ENCODE measurements around the gene KIR3DL2. TPM values are rescaled to one million over a fixed set of nuclear protein-coding genes. Genes with fewer than 3 reads are reported as not detected.
"Not testable (repeated sequence)": the region's sequence is repeated elsewhere in the genome, so short reads cannot be mapped to it uniquely, and the experiment has no call there.

KIR3DL2 gene
- polyA plus RNA-seq, 3 donors, result 0.04 to 0.15 TPM; not detected in 1

GRCh38 chr19:54893406-54893805 lies 43.2 kb downstream of the KIR3DL2 start:
- peaks cover 0 to 3% (median 0%) of the 10 kb centered on the region in 7 donors for H3K9me3 Mint-ChIP-seq
- no peak overlapping the region for H3K4me3 Mint-ChIP-seq
- peaks cover 0 to 11% (median 7%) of the 10 kb centered on the region in 3 donors for H3K27me3 Mint-ChIP-seq (ENCODE audit: low read depth in 3 of 3)
- Histone ChIP-seq H3K79me2 (ENCODE audit: insufficient read depth, low read length) (no peaks in the 10 kb centered on the region), H3K4me3 (replicated peaks in 1 of 3; ENCODE audit: low read depth in 2 of 3, low read length in 3 of 3) (no peak overlapping the region), H3K4me1 (ENCODE audit: control insufficient read depth in 1 of 2, insufficient read depth in 2 of 2, low read length in 2 of 2) (peaks cover 0 to 9% of the 10 kb centered on the region in 2 donors), H4K20me1 (ENCODE audit: insufficient read depth, low read length) (peaks cover 49% of the 10 kb centered on the region), H3K9ac (ENCODE audit: insufficient read depth, low read length, poor library complexity, severe bottlenecking) (no peak overlapping the region), H3K9me3 (replicated peaks in 1 of 2; ENCODE audit: control insufficient read depth in 1 of 2, insufficient read depth in 1 of 2, low read length in 2 of 2) (no peaks in the 10 kb centered on the region), H2AFZ (ENCODE audit: insufficient read depth, low read depth, low read length, poor library complexity, severe bottlenecking) (no peak overlapping the region), H3K4me2 (replicated peaks; ENCODE audit: extremely low read depth, low read length, poor library complexity, severe bottlenecking) (no peak overlapping the region), H3K36me3 (replicated peaks in 1 of 2; ENCODE audit: control insufficient read depth in 1 of 2, insufficient read depth in 2 of 2, low read length in 2 of 2) (peaks cover 29 to 39% of the 10 kb centered on the region in 2 donors), H3K27ac (ENCODE audit: low read depth in 1 of 2, low read length in 2 of 2) (no peak overlapping the region), H3K27me3 (ENCODE audit: control insufficient read depth in 2 of 2, insufficient read depth in 2 of 2, low read length in 2 of 2) (no peaks in the 10 kb centered on the region)
- peak overlapping the region in 3 of 7 donors; percentile 14 to 50 (median 45) for H3K27ac Mint-ChIP-seq
- no peak for TF ChIP-seq CTCF (IDR thresholded peaks at IDR 0.05)
- 95% methylated on average over 7 of the region's 7 CpGs for WGBS (ENCODE audit: insufficient coverage)
- H3K4me1 Mint-ChIP-seq, result peaks cover 29% of the 10 kb centered on the region
- DNase-seq, result no peak
- H3K36me3 Mint-ChIP-seq, result peaks cover 42 to 44% of the 10 kb centered on the region in 2 donors
- intact Hi-C loops (cut with micrococcal nuclease), result no loop called here

GRCh38 chr19:54894106-54894505 lies 43.9 kb downstream of the KIR3DL2 start:
- intact Hi-C loops (cut with micrococcal nuclease); H3K4me2 ChIP-seq (replicated peaks; ENCODE audit: extremely low read depth, low read length, poor library complexity, severe bottlenecking); H3K4me1 ChIP-seq (ENCODE audit: control insufficient read depth in 1 of 2, insufficient read depth in 2 of 2, low read length in 2 of 2); H3K9me3 ChIP-seq (replicated peaks in 1 of 2; ENCODE audit: control insufficient read depth in 1 of 2, insufficient read depth in 1 of 2, low read length in 2 of 2); H3K9me3 Mint-ChIP-seq; DNase-seq; H3K9ac ChIP-seq (ENCODE audit: insufficient read depth, low read length, poor library complexity, severe bottlenecking); H3K4me3 Mint-ChIP-seq; H3K27ac ChIP-seq (ENCODE audit: low read depth in 1 of 2, low read length in 2 of 2); H3K27me3 ChIP-seq (ENCODE audit: control insufficient read depth in 2 of 2, insufficient read depth in 2 of 2, low read length in 2 of 2); H3K4me3 ChIP-seq (replicated peaks in 1 of 3; ENCODE audit: low read depth in 2 of 3, low read length in 3 of 3); H3K79me2 ChIP-seq (ENCODE audit: insufficient read depth, low read length); H2AFZ ChIP-seq (ENCODE audit: insufficient read depth, low read depth, low read length, poor library complexity, severe bottlenecking): not testable (repeated sequence)
- peaks cover 37 to 41% of the 10 kb centered on the region in 2 donors for H3K36me3 Mint-ChIP-seq
- peaks cover 1 to 16% (median 9%) of the 10 kb centered on the region in 3 donors for H3K27me3 Mint-ChIP-seq (ENCODE audit: low read depth in 3 of 3)
- Histone ChIP-seq H3K36me3 (replicated peaks in 1 of 2; ENCODE audit: control insufficient read depth in 1 of 2, insufficient read depth in 2 of 2, low read length in 2 of 2) (peaks cover 24 to 32% of the 10 kb centered on the region in 2 donors), H4K20me1 (ENCODE audit: insufficient read depth, low read length) (peaks cover 42% of the 10 kb centered on the region)
- 95% methylated on average over 12 of the region's 16 CpGs for WGBS (ENCODE audit: insufficient coverage)
- peak overlapping the region in 1 of 7 donors; percentile 20 for H3K27ac Mint-ChIP-seq
- peaks cover 35% of the 10 kb centered on the region for H3K4me1 Mint-ChIP-seq

All from CD14-positive monocyte (primary cell).